PFSK-1 (cell line): ENCODE results near the gene AAR2.

Experiments
- FOXP2 ChIP-seq: optimal IDR thresholded peaks from 2 replicates; pipeline ENCODE3; 2011; ENCODE audit warnings: borderline replicate concordance, control low read depth, inconsistent platforms; ENCODE audit not compliant: insufficient read depth; ENCODE audit errors: extremely low read length, extremely low read depth
- POLR2AphosphoS5 ChIP-seq: IDR thresholded peaks from 2 replicates; pipeline ENCODE4 v1.6.1; 2012; ENCODE audit warnings: low read depth, mild to moderate bottlenecking, control low read depth, low read length, moderate library complexity
- SIN3A ChIP-seq: IDR thresholded peaks from 2 replicates; pipeline ENCODE4 v1.6.1; 2012; ENCODE audit warnings: mild to moderate bottlenecking, low read length, moderate library complexity, borderline replicate concordance; ENCODE audit not compliant: insufficient read depth
- TAF1 ChIP-seq: IDR thresholded peaks from 2 replicates; pipeline ENCODE4 v1.6.1; 2012; ENCODE audit warnings: low read length, control low read depth, borderline replicate concordance; ENCODE audit not compliant: insufficient read depth
- TF ChIP-seq, protein P1 (sequence below), 2 experiments: IDR thresholded peaks; 2 replicates each; pipeline versions ENCODE4 v1.6.1 to v1.8.0; 2011 to 2012; ENCODE audit warnings: low read depth in 2 of 2, low read length in 2 of 2, control low read depth in 1 of 2, inconsistent platforms in 1 of 2, mild to moderate bottlenecking in 1 of 2, moderate library complexity in 1 of 2; ENCODE audit not compliant: insufficient read depth in 1 of 2

Gene AAR2

DNA sequence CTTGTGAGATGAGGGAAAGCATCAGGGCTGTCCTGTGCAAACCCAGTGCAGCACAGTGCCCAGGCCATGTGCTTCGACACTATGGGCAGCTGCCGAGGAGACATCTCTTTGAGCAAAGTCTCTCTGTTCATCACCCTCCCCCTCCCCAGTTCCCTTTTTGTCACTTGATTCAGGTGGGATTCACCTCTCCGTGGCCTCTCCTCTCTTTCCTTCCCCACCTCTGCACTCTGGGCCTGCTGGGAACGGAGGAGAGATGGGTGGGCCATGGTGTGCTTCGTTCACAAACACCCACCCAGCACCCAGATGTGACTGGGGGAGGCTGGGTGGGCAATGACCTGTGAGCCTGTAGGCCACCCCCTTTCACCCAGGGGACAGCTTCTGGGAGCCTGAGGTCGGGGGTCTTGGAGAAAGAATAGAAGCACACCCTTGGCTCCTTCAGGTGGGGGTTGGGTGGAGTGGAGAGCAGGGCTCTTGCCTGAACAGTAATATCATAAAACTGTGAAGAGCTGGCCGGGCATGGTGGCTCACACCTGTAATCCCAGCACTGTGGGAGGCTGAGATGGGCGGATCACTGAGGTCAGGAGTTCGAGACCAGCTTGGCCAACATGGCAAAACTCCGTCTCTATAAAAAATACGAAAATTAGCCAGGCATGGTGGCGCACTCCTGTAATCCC, 36.4 kb downstream of the AAR2 start:
- TF ChIP-seq SIN3A (no peak), POLR2AphosphoS5 (no peak), FOXP2 (no peak), TAF1 (no peak)
- TF ChIP-seq, protein P1, sequence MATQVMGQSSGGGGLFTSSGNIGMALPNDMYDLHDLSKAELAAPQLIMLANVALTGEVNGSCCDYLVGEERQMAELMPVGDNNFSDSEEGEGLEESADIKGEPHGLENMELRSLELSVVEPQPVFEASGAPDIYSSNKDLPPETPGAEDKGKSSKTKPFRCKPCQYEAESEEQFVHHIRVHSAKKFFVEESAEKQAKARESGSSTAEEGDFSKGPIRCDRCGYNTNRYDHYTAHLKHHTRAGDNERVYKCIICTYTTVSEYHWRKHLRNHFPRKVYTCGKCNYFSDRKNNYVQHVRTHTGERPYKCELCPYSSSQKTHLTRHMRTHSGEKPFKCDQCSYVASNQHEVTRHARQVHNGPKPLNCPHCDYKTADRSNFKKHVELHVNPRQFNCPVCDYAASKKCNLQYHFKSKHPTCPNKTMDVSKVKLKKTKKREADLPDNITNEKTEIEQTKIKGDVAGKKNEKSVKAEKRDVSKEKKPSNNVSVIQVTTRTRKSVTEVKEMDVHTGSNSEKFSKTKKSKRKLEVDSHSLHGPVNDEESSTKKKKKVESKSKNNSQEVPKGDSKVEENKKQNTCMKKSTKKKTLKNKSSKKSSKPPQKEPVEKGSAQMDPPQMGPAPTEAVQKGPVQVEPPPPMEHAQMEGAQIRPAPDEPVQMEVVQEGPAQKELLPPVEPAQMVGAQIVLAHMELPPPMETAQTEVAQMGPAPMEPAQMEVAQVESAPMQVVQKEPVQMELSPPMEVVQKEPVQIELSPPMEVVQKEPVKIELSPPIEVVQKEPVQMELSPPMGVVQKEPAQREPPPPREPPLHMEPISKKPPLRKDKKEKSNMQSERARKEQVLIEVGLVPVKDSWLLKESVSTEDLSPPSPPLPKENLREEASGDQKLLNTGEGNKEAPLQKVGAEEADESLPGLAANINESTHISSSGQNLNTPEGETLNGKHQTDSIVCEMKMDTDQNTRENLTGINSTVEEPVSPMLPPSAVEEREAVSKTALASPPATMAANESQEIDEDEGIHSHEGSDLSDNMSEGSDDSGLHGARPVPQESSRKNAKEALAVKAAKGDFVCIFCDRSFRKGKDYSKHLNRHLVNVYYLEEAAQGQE (IDR thresholded peaks at IDR 0.05; ENCODE audit: insufficient read depth in 1 of 2, low read depth in 2 of 2, low read length in 2 of 2): no peak

DNA sequence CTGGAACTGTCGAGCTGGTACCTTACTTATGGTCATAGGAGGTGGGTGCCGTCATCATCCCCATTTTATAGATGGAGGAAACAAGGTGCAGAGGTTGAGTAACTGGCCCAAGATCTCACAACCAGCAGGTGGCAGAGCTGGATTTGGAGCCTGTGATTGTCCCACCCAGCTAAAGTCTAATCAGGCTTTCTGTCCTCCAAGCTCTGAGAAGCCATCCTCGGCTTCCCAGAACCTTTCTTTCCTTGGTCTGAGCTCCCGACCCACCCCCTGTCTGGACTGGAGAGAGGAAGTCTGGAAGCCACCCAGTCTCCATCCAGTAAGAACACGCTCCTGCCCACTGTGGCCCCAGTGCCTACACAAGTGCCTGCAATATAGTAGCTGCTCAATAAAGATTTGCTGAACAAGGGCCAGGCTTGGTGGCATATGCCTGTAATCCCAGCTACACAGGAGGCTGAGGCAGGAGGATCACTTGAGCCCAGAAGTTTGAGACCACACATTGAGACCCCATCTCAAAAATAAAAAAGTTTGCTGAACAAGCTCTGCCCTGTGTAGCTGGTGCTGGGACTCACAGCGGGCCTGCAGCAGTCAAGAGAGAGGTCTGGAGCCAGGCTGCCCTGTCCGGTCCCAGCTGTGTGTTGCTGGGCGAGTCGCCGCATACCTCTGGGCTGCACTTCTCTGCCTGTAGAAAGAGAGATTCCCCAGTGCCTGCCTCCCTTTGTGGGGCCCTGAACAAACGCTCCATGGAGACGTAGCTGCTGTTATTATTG, 37.3 kb downstream of the AAR2 start:
- TF ChIP-seq TAF1 (no peak), SIN3A (no peak)

DNA sequence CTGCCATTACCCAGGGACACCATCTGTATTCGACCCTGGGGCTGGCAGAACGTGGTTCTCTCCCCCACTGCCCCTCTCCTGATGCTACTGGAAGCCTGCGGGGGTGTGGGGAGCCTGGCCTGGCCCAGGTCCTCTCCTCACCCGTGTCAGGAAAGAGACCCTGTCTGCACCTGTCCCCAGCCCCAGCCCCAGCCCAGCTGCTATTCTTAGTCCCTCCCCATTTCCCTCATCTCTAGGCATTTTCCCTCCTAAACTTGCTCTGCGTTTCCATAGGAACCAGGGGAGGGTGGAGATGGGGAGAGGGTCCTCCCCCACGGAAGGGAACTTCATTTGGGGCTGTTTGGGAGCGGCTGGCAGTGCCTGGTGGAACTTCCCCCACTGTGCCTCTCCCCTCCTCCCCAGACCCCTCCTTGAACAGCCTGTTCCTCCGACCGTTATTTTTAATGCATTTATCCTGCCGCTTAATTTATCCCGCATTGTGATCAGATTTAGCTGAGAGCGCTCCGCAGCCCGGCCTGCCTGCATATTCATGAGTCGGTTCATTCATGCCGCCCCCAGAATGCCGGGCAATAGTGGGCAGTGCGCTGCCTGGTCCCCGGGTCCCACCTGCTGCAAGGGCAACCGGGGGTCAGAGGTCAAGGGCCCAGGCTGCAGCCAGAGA, 38.0 kb downstream of the AAR2 start:
- TF ChIP-seq POLR2AphosphoS5 (no peak), FOXP2 (no peak)

DNA sequence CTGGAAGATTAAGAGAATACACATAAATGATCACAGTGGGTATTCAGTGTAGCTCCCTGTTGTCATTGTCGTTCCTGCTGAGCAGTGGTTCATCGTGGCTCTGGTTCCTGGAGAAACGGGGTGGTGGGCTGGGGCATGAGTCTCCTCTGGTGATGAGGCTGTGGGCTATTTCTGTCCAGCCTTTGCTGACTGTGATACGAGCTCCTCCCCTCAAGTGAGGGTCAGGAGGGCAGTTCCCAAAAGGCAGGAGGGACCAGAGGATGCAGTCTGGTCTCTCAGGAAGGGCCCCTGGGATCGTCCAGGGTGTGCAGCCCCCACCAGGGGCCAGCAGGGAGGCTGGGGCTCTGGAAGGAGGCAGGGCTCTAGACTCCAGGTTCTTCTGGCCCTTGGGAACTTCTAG, 38.7 kb downstream of the AAR2 start:
- TF ChIP-seq, protein P1 (IDR thresholded peaks at IDR 0.05; ENCODE audit: insufficient read depth in 1 of 2, low read depth in 2 of 2, low read length in 2 of 2): no peak
- TF ChIP-seq FOXP2: no peak
- no peak for TF ChIP-seq POLR2AphosphoS5
- no peak for TF ChIP-seq SIN3A
- TF ChIP-seq TAF1: no peak

DNA sequence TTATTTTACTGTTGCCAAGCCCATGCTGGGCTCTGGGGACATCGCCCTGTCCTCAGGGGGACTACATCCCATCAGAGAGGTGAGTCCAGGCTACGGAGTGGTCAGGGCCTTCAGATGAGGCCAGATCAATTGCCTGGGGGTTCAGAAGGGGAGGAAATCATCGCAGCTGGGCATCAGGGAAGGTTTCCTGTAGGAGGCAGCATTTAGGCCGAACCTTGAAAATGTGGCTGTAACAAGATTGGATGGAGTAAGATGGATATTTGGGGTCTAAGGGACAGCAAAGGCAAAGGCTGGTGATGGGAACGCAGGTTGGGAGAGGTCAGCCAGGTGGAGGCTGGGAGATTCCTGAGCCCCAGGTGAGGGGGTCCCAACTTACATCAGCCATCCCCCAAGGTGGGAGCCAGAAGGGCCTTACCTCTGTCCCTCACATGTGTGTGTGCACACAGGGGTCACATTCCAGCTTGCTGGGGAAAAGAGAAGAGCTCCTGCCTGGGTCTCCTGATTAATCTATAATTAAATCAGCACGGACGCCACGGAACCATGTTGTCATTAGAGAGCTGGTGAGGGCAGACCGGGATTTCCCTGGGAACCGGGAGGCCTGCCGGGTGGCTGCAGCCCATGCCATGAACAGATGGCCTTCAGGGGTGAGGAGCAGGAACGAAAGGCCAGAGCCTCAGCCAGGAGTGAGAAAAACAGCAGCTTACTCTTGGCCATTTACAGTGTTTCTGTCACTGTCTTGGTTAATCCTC, 39.3 kb downstream of the AAR2 start:
- TF ChIP-seq, protein P1 (IDR thresholded peaks at IDR 0.05; ENCODE audit: insufficient read depth in 1 of 2, low read depth in 2 of 2, low read length in 2 of 2): no peak
- TF ChIP-seq TAF1 (no peak), FOXP2 (no peak), POLR2AphosphoS5 (no peak), SIN3A (no peak)
